Smooth muscle cell of bladder (primary cell): ENCODE results near the gene MARCHF10. TPM values are rescaled to one million over a fixed set of nuclear protein-coding genes. Genes with fewer than 3 reads are reported as not detected.

ENCODE experiments used
- total RNA-seq: library from RNA; depleted of rRNA; stranded (reverse); fragments of >200 nt; gene quantifications from 2 replicates; pipeline ENCODE4 v1.2.3, GENCODE V29; 2014

MARCHF10 gene, protein sequence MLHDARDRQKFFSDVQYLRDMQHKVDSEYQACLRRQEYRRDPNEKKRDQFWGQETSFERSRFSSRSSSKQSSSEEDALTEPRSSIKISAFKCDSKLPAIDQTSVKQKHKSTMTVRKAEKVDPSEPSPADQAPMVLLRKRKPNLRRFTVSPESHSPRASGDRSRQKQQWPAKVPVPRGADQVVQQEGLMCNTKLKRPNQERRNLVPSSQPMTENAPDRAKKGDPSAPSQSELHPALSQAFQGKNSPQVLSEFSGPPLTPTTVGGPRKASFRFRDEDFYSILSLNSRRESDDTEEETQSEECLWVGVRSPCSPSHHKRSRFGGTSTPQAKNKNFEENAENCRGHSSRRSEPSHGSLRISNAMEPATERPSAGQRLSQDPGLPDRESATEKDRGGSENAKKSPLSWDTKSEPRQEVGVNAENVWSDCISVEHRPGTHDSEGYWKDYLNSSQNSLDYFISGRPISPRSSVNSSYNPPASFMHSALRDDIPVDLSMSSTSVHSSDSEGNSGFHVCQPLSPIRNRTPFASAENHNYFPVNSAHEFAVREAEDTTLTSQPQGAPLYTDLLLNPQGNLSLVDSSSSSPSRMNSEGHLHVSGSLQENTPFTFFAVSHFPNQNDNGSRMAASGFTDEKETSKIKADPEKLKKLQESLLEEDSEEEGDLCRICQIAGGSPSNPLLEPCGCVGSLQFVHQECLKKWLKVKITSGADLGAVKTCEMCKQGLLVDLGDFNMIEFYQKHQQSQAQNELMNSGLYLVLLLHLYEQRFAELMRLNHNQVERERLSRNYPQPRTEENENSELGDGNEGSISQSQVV
- total RNA-seq = not detected in 2 replicates

DNA sequence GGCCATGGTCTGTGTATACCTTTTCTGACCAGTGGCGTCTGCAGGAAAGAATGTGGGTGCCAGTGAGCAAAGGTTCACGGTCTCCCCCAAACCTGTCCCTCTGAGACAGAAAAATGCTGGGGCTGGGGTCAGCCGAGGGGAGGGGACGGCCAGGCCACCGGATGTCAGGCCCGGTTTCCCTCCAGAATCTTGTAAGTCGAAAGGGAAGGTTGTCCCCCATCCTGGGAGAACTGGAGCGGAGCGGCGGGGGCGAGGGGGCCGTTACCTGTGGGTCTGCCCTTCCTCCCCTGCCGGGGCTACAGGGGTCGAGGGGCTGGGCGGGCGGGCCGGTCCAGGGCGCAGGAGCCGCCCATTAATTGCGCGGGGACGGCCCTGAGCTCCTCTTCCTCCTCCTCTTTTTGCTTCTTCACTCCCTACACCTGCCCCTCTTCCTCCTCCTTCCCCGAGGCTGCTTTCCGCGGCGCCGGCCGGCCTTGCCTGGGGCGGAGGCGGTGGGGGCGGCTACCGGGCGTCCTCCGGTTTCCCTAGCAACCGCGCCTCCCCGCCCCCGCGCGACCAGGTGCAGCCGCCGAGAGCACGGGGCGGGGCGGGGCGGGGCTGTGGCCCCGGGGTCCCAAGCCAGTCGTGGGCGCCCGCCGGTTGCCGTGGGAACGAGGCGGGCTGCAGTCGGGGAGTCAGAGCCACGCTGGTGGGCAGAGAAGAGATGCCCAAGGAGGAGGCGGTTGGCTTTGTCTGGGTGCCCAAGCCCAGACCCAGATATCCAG is at the start of gene MARCHF10:
Gene MARCHF10, minus strand, starts transcription at position 503 of the 764 bp plus-strand sequence. CDS start 6,579 bp downstream, outside the sequence.

Other genes starting within 250 kb of the MARCHF10 start
- gene MRC2, start 180.6 kb downstream of the MARCHF10 start, total RNA-seq = 191 and 290 TPM in 2 replicates
- 14.9 and 15.1 TPM in 2 replicates for gene TANC2, start 157.9 kb upstream of the MARCHF10 start, total RNA-seq